Measurements from ENCODE around the gene SPAAR.

- TF ChIP-seq EZH2 (IDR thresholded peaks at IDR 0.05; ENCODE audit: low read depth) (no peak), CTCF (conservative IDR thresholded peaks at IDR 0.05) (no peak)
Measured at GRCh38 chr9:35868933-35869332, 40.4 kb upstream of the SPAAR start.
